NK-92 (cell line): Measurements from ENCODE around the gene FBXW7.

Experiments used
- DNase-seq: peaks from one replicate; lab custom pipeline; 2025; ENCODE audit not compliant: unreplicated experiment; lab: John Stamatoyannopoulos, UW

FBXW7 gene

GRCh38 chr4:152346526-152346925 lies 189.4 kb downstream of the FBXW7 start:
- DNase-seq = no peak

- no peak for DNase-seq
These were observed 191.9 kb downstream of the FBXW7 start for GRCh38 chr4:152344001-152344400.

- no peak for DNase-seq
These were observed 193.6 kb downstream of the FBXW7 start for GRCh38 chr4:152342293-152342692.

GRCh38 chr4:152340818-152341217 lies 195.1 kb downstream of the FBXW7 start:
- no peak for DNase-seq

- DNase-seq = no peak
These were observed 196.3 kb downstream of the FBXW7 start for GRCh38 chr4:152339576-152339975.

GRCh38 chr4:152334931-152335330 lies 201.0 kb downstream of the FBXW7 start:
- DNase-seq = no peak

GRCh38 chr4:152331042-152331441 lies 204.8 kb downstream of the FBXW7 start:
- DNase-seq = no peak

- DNase-seq = no peak
These were observed 207.3 kb downstream of the FBXW7 start for GRCh38 chr4:152328582-152328981.

- no peak for DNase-seq
These were observed 208.1 kb downstream of the FBXW7 start for GRCh38 chr4:152327606-152328453.

GRCh38 chr4:152325831-152326230 lies 210.1 kb downstream of the FBXW7 start:
- DNase-seq = no peak

- DNase-seq = no peak
These were observed 212.7 kb downstream of the FBXW7 start for GRCh38 chr4:152323221-152323620.

- no peak for DNase-seq
These were observed 213.2 kb downstream of the FBXW7 start for GRCh38 chr4:152322656-152323055.

GRCh38 chr4:152321923-152322322 lies 214.0 kb downstream of the FBXW7 start:
- DNase-seq = no peak

GRCh38 chr4:152321398-152321797 lies 214.5 kb downstream of the FBXW7 start:
- DNase-seq = no peak

- DNase-seq = no peak
These were observed 218.9 kb downstream of the FBXW7 start for GRCh38 chr4:152316969-152317368.

GRCh38 chr4:152310257-152310656 lies 225.6 kb downstream of the FBXW7 start:
- no peak for DNase-seq

- no peak for DNase-seq
These were observed 226.5 kb downstream of the FBXW7 start for GRCh38 chr4:152309418-152309817.

- DNase-seq = no peak
These were observed 226.9 kb downstream of the FBXW7 start for GRCh38 chr4:152308951-152309350.

- no peak for DNase-seq
These were observed 228.2 kb downstream of the FBXW7 start for GRCh38 chr4:152307669-152308068.

- no peak for DNase-seq
These were observed 229.4 kb downstream of the FBXW7 start for GRCh38 chr4:152306541-152306940.

- DNase-seq = no peak
These were observed 231.7 kb downstream of the FBXW7 start for GRCh38 chr4:152304220-152304619.

- DNase-seq = no peak
These were observed 234.5 kb downstream of the FBXW7 start for GRCh38 chr4:152301381-152301780.

GRCh38 chr4:152299553-152299952 lies 236.3 kb downstream of the FBXW7 start:
- DNase-seq = no peak
